ENCODE measurements around the gene PRKCA. TPM values are rescaled to one million over a fixed set of nuclear protein-coding genes. Genes with fewer than 3 reads are reported as not detected.

Gene PRKCA
- total RNA-seq, 4 donors from 2014 or later, result 9.6 to 15.5 (median 11.1) TPM

- DNase-seq (ENCODE audit: low spot score in 2 of 2), result no peak
- H3K4me3 ChIP-seq (ENCODE audit: low read depth, poor library complexity, severe bottlenecking), result no peak overlapping the region
- 35 to 39% methylated on average over 5 of the region's 5 CpGs for WGBS, 2 donors
- no peak for TF ChIP-seq CTCF (IDR thresholded peaks at IDR 0.05)
- no peak for TF ChIP-seq POLR2A (IDR thresholded peaks at IDR 0.05)
- intact Hi-C loops (cut with DNase I; ENCODE audit: low total_unique reads), result no loop called here
Observed at GRCh38 chr17:66814570-66814969, 512.2 kb downstream of the PRKCA start.

GRCh38 chr17:66817750-66818149 lies 515.3 kb downstream of the PRKCA start:
- H3K4me3 ChIP-seq (ENCODE audit: low read depth, poor library complexity, severe bottlenecking), result no peak overlapping the region
- intact Hi-C loops (cut with DNase I; ENCODE audit: low total_unique reads), result no loop called here
- no peak for TF ChIP-seq CTCF (IDR thresholded peaks at IDR 0.05)
- 94 to 100% methylated on average over 1 of the region's 1 CpG for WGBS, 2 donors
- DNase-seq (ENCODE audit: low spot score in 2 of 2), result no peak

GRCh38 chr17:66819466-66819865 lies 517.1 kb downstream of the PRKCA start:
- no peak for DNase-seq (ENCODE audit: low spot score in 2 of 2)
- WGBS, 2 donors, result 74 to 76% methylated on average over 6 of the region's 6 CpGs
- TF ChIP-seq CTCF (IDR thresholded peaks at IDR 0.05) (no peak), POLR2A (IDR thresholded peaks at IDR 0.05) (no peak)
- intact Hi-C loops (cut with DNase I; ENCODE audit: low total_unique reads), result no loop called here
- no peak overlapping the region for H3K4me3 ChIP-seq (ENCODE audit: low read depth, poor library complexity, severe bottlenecking)

- DNase-seq (ENCODE audit: low spot score in 2 of 2), result no peak
- no peak overlapping the region for H3K4me3 ChIP-seq (ENCODE audit: low read depth, poor library complexity, severe bottlenecking)
- intact Hi-C loops (cut with DNase I; ENCODE audit: low total_unique reads), result no loop called here
- TF ChIP-seq POLR2A (IDR thresholded peaks at IDR 0.05) (no peak), CTCF (IDR thresholded peaks at IDR 0.05) (no peak)
- 65 to 67% methylated on average over 8 of the region's 8 CpGs for WGBS, 2 donors
Observed at GRCh38 chr17:66822009-66822408, 519.6 kb downstream of the PRKCA start.

- intact Hi-C loops (cut with DNase I; ENCODE audit: low total_unique reads), result no loop called here
- DNase-seq (ENCODE audit: low spot score in 2 of 2), result no peak
- 72 to 77% methylated on average over 6 of the region's 6 CpGs for WGBS, 2 donors
- TF ChIP-seq CTCF (IDR thresholded peaks at IDR 0.05) (no peak), POLR2A (IDR thresholded peaks at IDR 0.05) (no peak)
- no peak overlapping the region for H3K4me3 ChIP-seq (ENCODE audit: low read depth, poor library complexity, severe bottlenecking)
Observed at GRCh38 chr17:66826856-66827255, 524.4 kb downstream of the PRKCA start.

- DNase-seq (ENCODE audit: low spot score in 2 of 2), result peak in 1 of 2 donors; percentile 85
- 4 to 5% methylated on average over 18 of the region's 18 CpGs for WGBS, 2 donors
- TF ChIP-seq POLR2A (IDR thresholded peaks at IDR 0.05), result no peak
- TF ChIP-seq CTCF (IDR thresholded peaks at IDR 0.05), result no peak
- intact Hi-C loops (cut with DNase I; ENCODE audit: low total_unique reads), result no loop called here
- H3K4me3 ChIP-seq (ENCODE audit: low read depth, poor library complexity, severe bottlenecking), result no peak overlapping the region
Observed at GRCh38 chr17:66829386-66829864, 527.0 kb downstream of the PRKCA start.
